Panc1 (cell line): ENCODE measurements around the gene DCTN2. TPM values are rescaled to one million over a fixed set of nuclear protein-coding genes. Genes with fewer than 3 reads are reported as not detected.

Source experiments
- ATAC-seq: fragments of 200-7000 bp; cut with Tn5 transposase; 2 replicates; pipeline ENCODE4 v1.9.1; 2020; ENCODE audit warnings: mild to moderate bottlenecking, moderate library complexity
- BruUV-seq: library from RNA; stranded (reverse); fragments of 400-500 nt; replicated peaks from 2 replicates; lab custom pipeline; 2021; lab: Mats Ljungman, UMichigan
- CTCF ChIA-PET: fragments of 300-600 bp; sonication (Branson Sonifier 250); formaldehyde crosslinking; loops from one replicate; lab custom pipeline; 2022; ENCODE audit warnings: antibody characterized with exemption; lab: Charles Lee
- POLR2A ChIA-PET: fragments of 300-600 bp; sonication (Branson Sonifier 250); formaldehyde crosslinking; loops from one replicate; lab custom pipeline; 2022; ENCODE audit warnings: antibody characterized with exemption; lab: Charles Lee
- DNase-seq: peaks from one replicate; pipeline ENCODE4 v3.0.0-alpha.2; 2010; ENCODE audit warnings: low read depth, low spot score
- H3K27ac ChIP-seq: 2 replicates; pipeline ENCODE4 v1.5.1; 2011; ENCODE audit warnings: mild to moderate bottlenecking, low read length, inconsistent platforms
- H3K27me3 ChIP-seq: fragments of 200-500 bp; sonication (Bioruptor generic); 2 replicates; pipeline ENCODE4 v1.6.0; 2014; ENCODE audit warnings: low read length, inconsistent platforms; ENCODE audit not compliant: control insufficient read depth, insufficient read depth
- H3K36me3 ChIP-seq: fragments of 200-500 bp; sonication (Bioruptor generic); 2 replicates; pipeline ENCODE4 v1.5.1; 2014; ENCODE audit warnings: inconsistent platforms, mild to moderate bottlenecking, low read length, moderate library complexity; ENCODE audit not compliant: control insufficient read depth, insufficient read depth
- H3K4me1 ChIP-seq: 2 replicates; pipeline ENCODE4 v1.5.1; 2011; ENCODE audit warnings: inconsistent platforms, mild to moderate bottlenecking, low read length, moderate library complexity; ENCODE audit not compliant: control insufficient read depth, insufficient read depth
- H3K4me3 ChIP-seq, 2 experiments: 2 replicates each; pipeline ENCODE4 v1.5.1; 2011 to 2012; ENCODE audit warnings: low read depth in 2 of 2, low read length in 2 of 2, mild to moderate bottlenecking in 2 of 2, inconsistent platforms in 1 of 2, moderate library complexity in 1 of 2
- H3K9me3 ChIP-seq: fragments of 200-500 bp; sonication (Bioruptor generic); 2 replicates; pipeline ENCODE4 v1.5.1; 2014; ENCODE audit warnings: low read depth, mild to moderate bottlenecking, inconsistent platforms, low read length, moderate library complexity; ENCODE audit not compliant: control insufficient read depth, insufficient read depth
- CTCF ChIP-seq: fragments of 450-650 bp; IDR thresholded peaks from 2 replicates; pipeline ENCODE4 v1.5.1; 2017; ENCODE audit warnings: mild to moderate bottlenecking
- POLR2AphosphoS5 ChIP-seq: IDR thresholded peaks from 2 replicates; pipeline ENCODE4 v1.6.1; 2012; ENCODE audit warnings: mild to moderate bottlenecking, low read depth, low read length, moderate library complexity
- REST ChIP-seq, 2 experiments: IDR thresholded peaks; 2 replicates each; pipeline ENCODE4 v1.6.1; 2011 to 2012; ENCODE audit warnings: low read depth in 2 of 2, control low read depth in 1 of 2, low read length in 1 of 2, mild to moderate bottlenecking in 1 of 2, moderate library complexity in 1 of 2; ENCODE audit not compliant: insufficient read depth in 1 of 2
- SIN3A ChIP-seq: IDR thresholded peaks from 2 replicates; pipeline ENCODE4 v1.6.1; 2012; ENCODE audit warnings: low read depth, mild to moderate bottlenecking, low read length, moderate library complexity, borderline replicate concordance; ENCODE audit not compliant: insufficient read depth
- TCF7L2 ChIP-seq: IDR thresholded peaks from 2 replicates; pipeline ENCODE4 v1.6.1; 2011; ENCODE audit warnings: mild to moderate bottlenecking, low read depth, low read length, inconsistent platforms
- in situ Hi-C: cut with HindIII; loops from 2 replicates; pipeline ENCODE4 v1.10.0; 2016; ENCODE audit warnings: low sequenced_read_pairs, low pct_unique_long_range_greater_than_20kb
- intact Hi-C: fragments of 100-400 bp; cut with micrococcal nuclease; formaldehyde crosslinking; loops from one replicate; pipeline ENCODE4 v1.10.0; 2022; ENCODE audit not compliant: unreplicated experiment
- total RNA-seq: library from RNA; stranded (reverse); gene quantifications from one replicate; pipeline ENCODE4 v1.2.1, GENCODE V29; 2021; ENCODE audit not compliant: unreplicated experiment

The DCTN2 gene
- total RNA-seq, 1 experiment from 2014 or later: 97.6 TPM

GRCh38 chr12:57575771-57576612 lies 29.0 kb upstream of the DCTN2 start:
- intact Hi-C loops (no loop called here), in situ Hi-C loops (no loop called here)
- ChIA-PET POLR2A (interaction anchor here (0.5 kb wide), 1 partner anchor 67 kb away, joined by 8 read pairs; no protein-coding TSS in a partner anchor), CTCF (interaction anchor here (0.6 kb wide), 1 partner anchor 330 kb away, joined by 9 read pairs; no protein-coding TSS in a partner anchor)
- H3K27me3 ChIP-seq: no peaks in the 10 kb centered on the region
- TF ChIP-seq CTCF: no peak
- TF ChIP-seq SIN3A: no peak
- no peak for TF ChIP-seq TCF7L2
- TF ChIP-seq POLR2AphosphoS5: no peak
- no peak for TF ChIP-seq REST (IDR thresholded peaks at IDR 0.05; ENCODE audit: insufficient read depth in 1 of 2, low read depth in 2 of 2, low read length in 1 of 2)
- no peak overlapping the region for H3K27ac ChIP-seq
- H3K36me3 ChIP-seq: no peaks in the 10 kb centered on the region
- no TSS peak for BruUV-seq
- no peak for DNase-seq
- no peaks in the 10 kb centered on the region for H3K4me1 ChIP-seq
- H3K4me3 ChIP-seq: no peak overlapping the region
- no peak for ATAC-seq
- H3K9me3 ChIP-seq: no peaks in the 10 kb centered on the region

- H3K27me3 ChIP-seq: no peaks in the 10 kb centered on the region
- no TSS peak for BruUV-seq
- CTCF ChIA-PET: interaction anchor here (0.9 kb wide), 1 partner anchor 9 kb away, joined by 3 read pairs; no protein-coding TSS in a partner anchor
- in situ Hi-C loops: no loop called here
- H3K27ac ChIP-seq: no peak overlapping the region
- ATAC-seq: no peak
- intact Hi-C loops: no loop called here
- no peaks in the 10 kb centered on the region for H3K4me1 ChIP-seq
- POLR2A ChIA-PET: no interaction called here
- H3K4me3 ChIP-seq: no peak overlapping the region
- no peak for TF ChIP-seq POLR2AphosphoS5
- TF ChIP-seq TCF7L2: no peak
- no peak for TF ChIP-seq REST (IDR thresholded peaks at IDR 0.05; ENCODE audit: insufficient read depth in 1 of 2, low read depth in 2 of 2, low read length in 1 of 2)
- no peak for TF ChIP-seq SIN3A
- TF ChIP-seq CTCF: no peak
- no peaks in the 10 kb centered on the region for H3K36me3 ChIP-seq
- H3K9me3 ChIP-seq: no peaks in the 10 kb centered on the region
- no peak for DNase-seq
Measured at GRCh38 chr12:57574795-57575194, 27.8 kb upstream of the DCTN2 start.
